Central memory CD8-positive, alpha-beta T cell (primary cell): Measurements from ENCODE around the gene SRD5A2.
"Not testable (repeated sequence)": the region's sequence is repeated elsewhere in the genome, so short reads cannot be mapped to it uniquely, and the experiment has no call there.

ENCODE experiments used
- ATAC-seq: fragments of 150-1000 bp; cut with Tn5 transposase; replicated peaks from 2 replicates; pipeline ENCODE4 v1.10.0; 2022; ENCODE audit warnings: mild to moderate bottlenecking, moderate FRiP score, moderate number of reproducible peaks; ENCODE audit not compliant: poor library complexity, severe bottlenecking; ENCODE audit errors: extremely low read depth
- DNase-seq, 2 donors: peaks; one replicate each; pipeline ENCODE4 v3.0.0; 2021; ENCODE audit warnings: low spot score in 2 of 2
- H3K27ac Mint-ChIP-seq: one replicate; pipeline ENCODE4 v1.8.0; 2022; ENCODE audit warnings: low read depth, mild to moderate bottlenecking, moderate library complexity, mixed read lengths
- H3K27me3 Mint-ChIP-seq: one replicate; pipeline ENCODE4 v1.8.0; 2022; ENCODE audit warnings: mixed read lengths
- H3K36me3 Mint-ChIP-seq: one replicate; pipeline ENCODE4 v1.8.0; 2022; ENCODE audit warnings: mild to moderate bottlenecking, moderate library complexity, mixed read lengths; ENCODE audit not compliant: insufficient read depth
- H3K4me1 Mint-ChIP-seq: one replicate; pipeline ENCODE4 v1.8.0; 2022; ENCODE audit warnings: mixed read lengths
- H3K4me3 Mint-ChIP-seq: one replicate; pipeline ENCODE4 v1.8.0; 2022; ENCODE audit warnings: mild to moderate bottlenecking, moderate library complexity, mixed read lengths
- H3K9me3 Mint-ChIP-seq: one replicate; pipeline ENCODE4 v1.8.0; 2022; ENCODE audit warnings: mixed read lengths

SRD5A2 gene

DNA sequence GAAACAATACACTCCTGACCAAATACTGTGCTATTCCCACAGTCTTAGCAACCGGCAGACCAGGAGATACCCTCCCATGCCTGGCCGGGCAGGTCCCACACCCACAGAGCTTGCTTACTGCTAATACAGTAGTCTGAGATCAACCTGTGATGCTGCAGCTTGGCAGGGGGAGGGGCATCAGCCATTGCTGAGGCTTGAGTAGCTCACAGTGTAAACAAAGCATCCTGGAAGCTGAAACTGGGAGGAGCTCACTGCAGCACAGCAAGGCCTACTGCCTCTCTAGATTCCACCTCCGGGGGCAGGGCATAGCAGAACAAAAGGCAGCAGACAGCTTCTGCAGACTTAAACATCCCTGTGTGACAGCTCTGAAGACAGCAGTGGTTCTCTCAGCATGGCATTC lies 91.4 kb downstream of the SRD5A2 start:
- H3K27me3 Mint-ChIP-seq, result peaks cover 79% of the 10 kb centered on the region
- not testable (repeated sequence) for ATAC-seq, H3K4me1 Mint-ChIP-seq, H3K4me3 Mint-ChIP-seq, DNase-seq, H3K27ac Mint-ChIP-seq, H3K36me3 Mint-ChIP-seq, H3K9me3 Mint-ChIP-seq

DNA sequence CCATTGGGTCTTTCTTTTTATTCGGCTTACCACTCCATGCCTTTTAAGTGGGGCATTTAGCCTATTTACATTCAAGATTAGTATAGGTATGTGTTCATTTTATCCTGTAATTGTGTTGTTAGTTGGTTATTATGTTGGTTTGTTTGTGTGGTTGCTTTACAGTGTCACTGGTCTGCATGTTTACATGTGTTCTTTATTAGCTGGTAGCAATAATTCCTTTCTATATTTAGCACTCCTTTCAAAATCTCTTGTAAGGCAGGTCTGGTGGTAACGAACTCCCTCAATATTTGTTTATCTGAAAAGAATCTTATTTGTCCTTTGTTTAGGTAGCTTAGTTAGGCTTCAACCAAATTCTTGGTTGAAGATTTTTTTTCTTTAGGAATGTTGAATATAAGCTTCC lies 97.5 kb downstream of the SRD5A2 start:
- H3K27ac Mint-ChIP-seq, result no peak overlapping the region
- ATAC-seq (no peak), DNase-seq (no peak)
- no peak overlapping the region for H3K4me3 Mint-ChIP-seq
- H3K4me1 Mint-ChIP-seq, result no peaks in the 10 kb centered on the region
- H3K9me3 Mint-ChIP-seq, result no peaks in the 10 kb centered on the region
- H3K27me3 Mint-ChIP-seq, result peaks cover 47% of the 10 kb centered on the region
- peaks cover 2% of the 10 kb centered on the region for H3K36me3 Mint-ChIP-seq

DNA sequence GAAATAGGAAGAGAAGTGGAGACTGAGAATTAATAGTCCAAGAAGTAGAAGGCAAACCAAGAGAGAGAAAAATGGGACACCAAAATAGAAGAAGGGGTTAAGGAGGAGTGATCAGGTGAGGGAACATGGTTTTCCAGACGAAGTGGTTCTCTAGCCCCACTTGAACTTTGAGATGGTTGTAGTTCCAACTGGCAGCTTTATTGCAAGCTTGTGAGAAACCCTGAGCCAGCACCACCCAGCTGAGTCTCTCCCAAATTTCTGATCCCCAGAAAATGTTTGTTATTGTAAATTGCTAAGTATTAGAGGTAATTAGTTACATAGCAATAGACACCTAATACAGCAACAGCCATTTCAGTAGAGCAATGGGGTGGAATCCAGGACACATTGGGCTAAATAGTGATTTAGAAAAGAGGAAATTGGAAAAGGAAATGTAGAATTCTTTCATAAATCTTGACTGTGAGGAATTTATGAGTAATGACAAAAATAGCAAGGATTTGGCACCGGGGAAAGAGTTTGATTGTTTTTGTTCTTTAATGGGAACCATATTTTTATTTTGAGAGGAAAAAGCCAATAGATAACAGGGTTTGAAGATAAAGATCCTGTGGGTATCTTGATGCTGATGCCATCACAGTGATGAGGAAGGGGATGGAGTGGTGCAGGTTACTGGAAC lies 104.1 kb downstream of the SRD5A2 start:
- Mint-ChIP-seq H3K27me3 (peaks cover 49% of the 10 kb centered on the region), H3K36me3 (no peaks in the 10 kb centered on the region), H3K27ac (no peak overlapping the region), H3K4me3 (no peak overlapping the region), H3K9me3 (no peaks in the 10 kb centered on the region), H3K4me1 (no peaks in the 10 kb centered on the region)
- DNase-seq (no peak), ATAC-seq (no peak)

DNA sequence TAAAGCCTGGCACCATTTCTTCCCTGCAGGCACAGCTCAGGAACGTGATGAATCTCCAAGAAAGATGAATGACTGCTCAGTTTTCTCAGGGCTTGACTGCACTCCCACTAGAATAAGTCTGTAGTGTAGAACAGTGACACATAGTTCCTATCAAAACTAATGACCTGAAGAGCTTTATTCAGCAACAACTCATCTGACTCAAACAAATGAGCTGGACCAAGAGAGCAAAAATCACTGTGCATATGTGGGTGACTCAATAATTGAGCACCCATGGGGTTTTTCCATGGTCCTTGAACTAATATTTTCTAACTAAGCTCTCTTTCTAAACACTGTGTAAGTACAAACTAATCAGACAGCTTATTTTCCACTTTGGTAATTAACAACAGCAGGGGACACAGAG lies 105.0 kb downstream of the SRD5A2 start:
- no peaks in the 10 kb centered on the region for H3K9me3 Mint-ChIP-seq
- DNase-seq (no peak), ATAC-seq (no peak)
- peaks cover 56% of the 10 kb centered on the region for H3K27me3 Mint-ChIP-seq
- no peaks in the 10 kb centered on the region for H3K36me3 Mint-ChIP-seq
- H3K4me1 Mint-ChIP-seq, result no peaks in the 10 kb centered on the region
- H3K27ac Mint-ChIP-seq, result no peak overlapping the region
- no peak overlapping the region for H3K4me3 Mint-ChIP-seq

DNA sequence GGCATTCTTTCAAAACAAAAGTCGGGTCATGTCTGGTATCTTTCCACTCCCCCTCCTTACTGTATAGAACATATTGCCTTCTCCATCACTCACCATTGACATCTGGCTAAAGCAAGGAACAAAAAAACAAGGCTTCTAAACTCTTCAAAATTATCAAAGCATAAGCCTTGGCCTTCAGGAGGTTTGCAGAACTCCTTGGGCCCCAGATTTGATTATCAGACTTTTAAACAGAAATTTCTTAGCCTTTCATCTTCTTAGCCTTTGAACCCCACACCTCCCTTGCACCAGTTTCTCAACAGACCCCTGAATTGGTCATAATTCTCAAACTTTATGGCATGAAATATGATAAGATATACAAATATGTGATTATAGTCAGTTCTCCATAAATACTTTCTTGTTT lies 106.4 kb downstream of the SRD5A2 start:
- Mint-ChIP-seq H3K4me1 (no peaks in the 10 kb centered on the region), H3K9me3 (no peaks in the 10 kb centered on the region), H3K27ac (no peak overlapping the region), H3K36me3 (no peaks in the 10 kb centered on the region), H3K27me3 (peaks cover 56% of the 10 kb centered on the region), H3K4me3 (no peak overlapping the region)
- ATAC-seq (no peak), DNase-seq (no peak)
